Measurements from ENCODE around the gene HYAL2. TPM values are rescaled to one million over a fixed set of nuclear protein-coding genes. Genes with fewer than 3 reads are reported as not detected.

Gene HYAL2
- total and polyA plus RNA-seq, 9 of the 15 experiments (the other 6 are each of a cell fraction or from before 2014, with no cell fraction given) = 0.36 to 22.7 (median 11.4) TPM; not detected in 1

DNA sequence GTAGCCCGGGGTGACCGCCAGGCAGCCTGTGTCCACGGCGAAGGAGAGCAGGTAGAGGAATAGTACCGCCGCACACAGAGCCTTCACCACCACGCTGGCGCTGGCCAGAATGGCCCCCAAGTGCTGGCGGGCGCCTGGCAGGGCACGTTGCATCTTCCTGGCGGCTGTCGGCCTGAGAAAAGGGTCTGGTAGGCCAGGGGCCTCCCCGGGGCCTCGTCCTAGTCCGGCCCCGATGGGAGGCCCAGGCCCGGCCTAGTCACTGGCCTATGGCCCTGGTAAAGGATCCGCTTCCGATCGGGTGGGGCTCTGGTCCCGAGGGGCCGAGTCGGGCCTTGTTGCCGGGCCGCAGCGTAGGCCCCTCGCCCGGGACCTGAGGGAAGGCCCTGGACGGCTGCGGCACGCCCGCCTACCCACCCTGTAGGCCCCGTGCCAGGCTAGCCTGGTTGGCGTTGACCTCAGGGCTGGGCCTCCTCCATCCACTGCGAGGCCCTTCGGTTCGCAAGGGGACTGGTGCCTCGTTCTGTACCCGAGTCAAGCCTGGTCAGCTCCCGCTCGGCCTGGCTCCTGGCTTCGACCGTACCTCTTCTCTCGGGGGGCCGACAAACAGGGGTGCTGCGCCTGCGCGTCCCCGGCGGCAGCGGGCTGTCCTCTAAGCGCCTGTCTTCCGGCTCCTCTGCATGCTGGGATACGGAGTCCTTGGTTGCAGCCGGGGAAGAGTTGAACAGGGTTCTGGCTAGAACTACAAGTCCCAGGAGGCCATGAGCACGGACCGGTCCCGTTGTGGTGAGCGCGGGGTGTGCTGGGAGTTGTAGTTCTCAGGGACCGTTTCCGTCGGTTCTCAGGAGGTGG lies 36.6 kb upstream of the HYAL2 start, which contains the start of gene TMEM115 (continued):
- TF ChIP-seq, protein P1, sequence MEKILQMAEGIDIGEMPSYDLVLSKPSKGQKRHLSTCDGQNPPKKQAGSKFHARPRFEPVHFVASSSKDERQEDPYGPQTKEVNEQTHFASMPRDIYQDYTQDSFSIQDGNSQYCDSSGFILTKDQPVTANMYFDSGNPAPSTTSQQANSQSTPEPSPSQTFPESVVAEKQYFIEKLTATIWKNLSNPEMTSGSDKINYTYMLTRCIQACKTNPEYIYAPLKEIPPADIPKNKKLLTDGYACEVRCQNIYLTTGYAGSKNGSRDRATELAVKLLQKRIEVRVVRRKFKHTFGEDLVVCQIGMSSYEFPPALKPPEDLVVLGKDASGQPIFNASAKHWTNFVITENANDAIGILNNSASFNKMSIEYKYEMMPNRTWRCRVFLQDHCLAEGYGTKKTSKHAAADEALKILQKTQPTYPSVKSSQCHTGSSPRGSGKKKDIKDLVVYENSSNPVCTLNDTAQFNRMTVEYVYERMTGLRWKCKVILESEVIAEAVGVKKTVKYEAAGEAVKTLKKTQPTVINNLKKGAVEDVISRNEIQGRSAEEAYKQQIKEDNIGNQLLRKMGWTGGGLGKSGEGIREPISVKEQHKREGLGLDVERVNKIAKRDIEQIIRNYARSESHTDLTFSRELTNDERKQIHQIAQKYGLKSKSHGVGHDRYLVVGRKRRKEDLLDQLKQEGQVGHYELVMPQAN (IDR thresholded peaks at IDR 0.05; ENCODE audit: borderline replicate concordance) = no peak
- TF ChIP-seq PCBP1 (IDR thresholded peaks at IDR 0.05; ENCODE audit: low read depth, low read length, poor library complexity, severe bottlenecking) (peak; percentile 51), CREB1 (IDR thresholded peaks at IDR 0.05) (peak; percentile 74), CREB1 (CRISPR knock-in tag; IDR thresholded peaks at IDR 0.05) (peak; percentile 80), COPS2 (conservative IDR thresholded peaks at IDR 0.05) (no peak), NCOA6 (IDR thresholded peaks at IDR 0.05) (no peak), POU5F1 (IDR thresholded peaks at IDR 0.05; ENCODE audit: borderline replicate concordance, low read depth, low read length, partially characterized antibody) (peak; percentile 72), CBX5 (IDR thresholded peaks at IDR 0.05; ENCODE audit: borderline replicate concordance, low read depth) (no peak), RB1 (IDR thresholded peaks at IDR 0.05; ENCODE audit: low read depth) (no peak; the same call in 1 of the 2 replicates), CBFA2T2 (conservative IDR thresholded peaks at IDR 0.05) (no peak), KLF10 (CRISPR knock-in tag; IDR thresholded peaks at IDR 0.05) (no peak), ELF1 (tag; IDR thresholded peaks at IDR 0.05) (peak; percentile 94), SMARCB1 (IDR thresholded peaks at IDR 0.05; ENCODE audit: insufficient read length, low read depth) (no peak), ZNF121 (CRISPR knock-in tag; conservative IDR thresholded peaks at IDR 0.05) (no peak), RFX1 (IDR thresholded peaks at IDR 0.05) (no peak), SMC3 (conservative IDR thresholded peaks at IDR 0.05; ENCODE audit: insufficient read depth, low read depth, low read length) (no peak), NFIX (CRISPR knock-in tag; IDR thresholded peaks at IDR 0.05; ENCODE audit: low read depth) (no peak), SNIP1 (IDR thresholded peaks at IDR 0.05; ENCODE audit: low read depth) (no peak), ZBTB43 (CRISPR knock-in tag; IDR thresholded peaks at IDR 0.05) (no peak), DIDO1 (tag; IDR thresholded peaks at IDR 0.05; ENCODE audit: low read depth) (no peak), TCFL5 (CRISPR knock-in tag; conservative IDR thresholded peaks at IDR 0.05) (no peak), RCOR1 (IDR thresholded peaks at IDR 0.05; ENCODE audit: borderline replicate concordance in 1 of 2, low read depth in 2 of 2, low read length in 2 of 2) (no peak)
- TF ChIP-seq, protein P2, sequence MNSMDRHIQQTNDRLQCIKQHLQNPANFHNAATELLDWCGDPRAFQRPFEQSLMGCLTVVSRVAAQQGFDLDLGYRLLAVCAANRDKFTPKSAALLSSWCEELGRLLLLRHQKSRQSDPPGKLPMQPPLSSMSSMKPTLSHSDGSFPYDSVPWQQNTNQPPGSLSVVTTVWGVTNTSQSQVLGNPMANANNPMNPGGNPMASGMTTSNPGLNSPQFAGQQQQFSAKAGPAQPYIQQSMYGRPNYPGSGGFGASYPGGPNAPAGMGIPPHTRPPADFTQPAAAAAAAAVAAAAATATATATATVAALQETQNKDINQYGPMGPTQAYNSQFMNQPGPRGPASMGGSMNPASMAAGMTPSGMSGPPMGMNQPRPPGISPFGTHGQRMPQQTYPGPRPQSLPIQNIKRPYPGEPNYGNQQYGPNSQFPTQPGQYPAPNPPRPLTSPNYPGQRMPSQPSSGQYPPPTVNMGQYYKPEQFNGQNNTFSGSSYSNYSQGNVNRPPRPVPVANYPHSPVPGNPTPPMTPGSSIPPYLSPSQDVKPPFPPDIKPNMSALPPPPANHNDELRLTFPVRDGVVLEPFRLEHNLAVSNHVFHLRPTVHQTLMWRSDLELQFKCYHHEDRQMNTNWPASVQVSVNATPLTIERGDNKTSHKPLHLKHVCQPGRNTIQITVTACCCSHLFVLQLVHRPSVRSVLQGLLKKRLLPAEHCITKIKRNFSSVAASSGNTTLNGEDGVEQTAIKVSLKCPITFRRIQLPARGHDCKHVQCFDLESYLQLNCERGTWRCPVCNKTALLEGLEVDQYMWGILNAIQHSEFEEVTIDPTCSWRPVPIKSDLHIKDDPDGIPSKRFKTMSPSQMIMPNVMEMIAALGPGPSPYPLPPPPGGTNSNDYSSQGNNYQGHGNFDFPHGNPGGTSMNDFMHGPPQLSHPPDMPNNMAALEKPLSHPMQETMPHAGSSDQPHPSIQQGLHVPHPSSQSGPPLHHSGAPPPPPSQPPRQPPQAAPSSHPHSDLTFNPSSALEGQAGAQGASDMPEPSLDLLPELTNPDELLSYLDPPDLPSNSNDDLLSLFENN (IDR thresholded peaks at IDR 0.05; ENCODE audit: low read depth in 2 of 2, low read length in 2 of 2) = peak in 1 of 2 experiments; percentile 61; a peak in 1 of 4 replicates
